H9 (cell line): Measurements from ENCODE around the gene GAL3ST2. TPM values are rescaled to one million over a fixed set of nuclear protein-coding genes. Genes with fewer than 3 reads are reported as not detected.

ENCODE experiments used
- DNase-seq: peaks from one replicate; pipeline ENCODE4 v3.0.0-alpha.2; 2017
- H2AFZ ChIP-seq: one replicate; pipeline ENCODE4 v1.6.1; 2013; ENCODE audit warnings: mild to moderate bottlenecking, low read length, control low read depth, moderate library complexity
- H2AK5ac ChIP-seq: 2 replicates; pipeline ENCODE4 v1.6.1; 2013; ENCODE audit warnings: low read length, control low read depth, mixed read lengths; ENCODE audit not compliant: insufficient read length
- H2BK120ac ChIP-seq: one replicate; pipeline ENCODE4 v1.6.1; 2013; ENCODE audit warnings: low read depth, mild to moderate bottlenecking, low read length, control low read depth, inconsistent platforms; ENCODE audit not compliant: poor library complexity, severe bottlenecking
- H2BK12ac ChIP-seq: 2 replicates; pipeline ENCODE4 v1.6.1; 2013; ENCODE audit warnings: low read length, control low read depth, mixed read lengths, low read depth; ENCODE audit not compliant: insufficient read length
- H2BK15ac ChIP-seq: 2 replicates; pipeline ENCODE4 v1.6.1; 2013; ENCODE audit warnings: low read depth, low read length, control low read depth
- H2BK20ac ChIP-seq: one replicate; pipeline ENCODE4 v1.6.1; 2013; ENCODE audit warnings: low read depth, mild to moderate bottlenecking, low read length, control low read depth, inconsistent platforms; ENCODE audit not compliant: poor library complexity, severe bottlenecking
- H2BK5ac ChIP-seq: 2 replicates; pipeline ENCODE4 v1.6.1; 2013; ENCODE audit warnings: low read length, control low read depth, mixed read lengths; ENCODE audit not compliant: insufficient read length
- H3K14ac ChIP-seq: 2 replicates; pipeline ENCODE4 v1.6.1; 2013; ENCODE audit warnings: low read length, control low read depth; ENCODE audit not compliant: insufficient read depth
- H3K18ac ChIP-seq: 2 replicates; pipeline ENCODE4 v1.6.1; 2013; ENCODE audit warnings: low read depth, mild to moderate bottlenecking, mixed read lengths, low read length, control low read depth; ENCODE audit not compliant: insufficient read length
- H3K23ac ChIP-seq: 2 replicates; pipeline ENCODE4 v1.6.1; 2013; ENCODE audit warnings: low read length, control low read depth, mixed read lengths, low read depth; ENCODE audit not compliant: insufficient read length
- H3K23me2 ChIP-seq: 2 replicates; pipeline ENCODE4 v1.6.1; 2013; ENCODE audit warnings: low read depth, mild to moderate bottlenecking, mixed read lengths, low read length, control low read depth; ENCODE audit not compliant: insufficient read length, poor library complexity, severe bottlenecking
- H3K27ac ChIP-seq: 2 replicates; pipeline ENCODE4 v1.5.1; 2013; ENCODE audit warnings: low read length, control low read depth, mixed read lengths, low read depth; ENCODE audit not compliant: insufficient read length
- H3K27me3 ChIP-seq: 2 replicates; pipeline ENCODE4 v1.6.1; 2013; ENCODE audit warnings: low read length, control low read depth, inconsistent platforms; ENCODE audit not compliant: insufficient read depth
- H3K4ac ChIP-seq: 2 replicates; pipeline ENCODE4 v1.6.1; 2013; ENCODE audit warnings: low read depth, mild to moderate bottlenecking, control low read depth, inconsistent platforms, low read length, moderate library complexity
- H3K4me1 ChIP-seq: 2 replicates; pipeline ENCODE4 v1.6.1; 2013; ENCODE audit warnings: low read length, control low read depth, inconsistent platforms; ENCODE audit not compliant: insufficient read depth
- H3K4me2 ChIP-seq: 2 replicates; pipeline ENCODE4 v1.6.1; 2013; ENCODE audit warnings: low read length, control low read depth, mixed read lengths; ENCODE audit not compliant: insufficient read length, insufficient read depth
- H3K56ac ChIP-seq: 2 replicates; pipeline ENCODE4 v1.6.1; 2013; ENCODE audit warnings: low read depth, mild to moderate bottlenecking, mixed read lengths, low read length, control low read depth; ENCODE audit not compliant: insufficient read length
- H3K79me1 ChIP-seq: 2 replicates; pipeline ENCODE4 v1.6.1; 2013; ENCODE audit warnings: low read depth, mild to moderate bottlenecking, moderate library complexity, low read length, control low read depth, inconsistent platforms; ENCODE audit not compliant: insufficient read depth, poor library complexity, severe bottlenecking
- H3K79me2 ChIP-seq: 2 replicates; pipeline ENCODE4 v1.6.1; 2013; ENCODE audit warnings: low read length, control low read depth, inconsistent platforms; ENCODE audit not compliant: insufficient read depth
- H3K9ac ChIP-seq: 2 replicates; pipeline ENCODE4 v1.6.1; 2013; ENCODE audit warnings: low read length, control low read depth, mixed read lengths; ENCODE audit not compliant: insufficient read length; ENCODE audit errors: extremely low read depth
- H3K9me3 ChIP-seq: one replicate; pipeline ENCODE4 v1.6.1; 2013; ENCODE audit warnings: low read depth, low read length, inconsistent platforms; ENCODE audit not compliant: control insufficient read depth
- H3T11ph ChIP-seq: one replicate; pipeline ENCODE4 v1.6.1; 2013; ENCODE audit warnings: mild to moderate bottlenecking, low read length, control low read depth, inconsistent platforms
- H4K20me1 ChIP-seq: one replicate; pipeline ENCODE4 v1.6.1; 2013; ENCODE audit not compliant: control insufficient read depth, insufficient read length, insufficient read depth
- H4K5ac ChIP-seq: 2 replicates; pipeline ENCODE4 v1.6.1; 2013; ENCODE audit warnings: low read depth, mild to moderate bottlenecking, mixed read lengths, low read length, control low read depth; ENCODE audit not compliant: insufficient read length
- H4K8ac ChIP-seq: replicated peaks from 2 replicates; pipeline ENCODE4 v1.6.1; 2013; ENCODE audit warnings: low read length, control low read depth, mixed read lengths, low read depth; ENCODE audit not compliant: insufficient read length
- H4K91ac ChIP-seq: 2 replicates; pipeline ENCODE4 v1.6.1; 2013; ENCODE audit warnings: low read depth, mild to moderate bottlenecking, moderate library complexity, mixed read lengths, low read length, control low read depth; ENCODE audit not compliant: insufficient read length
- H3K27ac Mint-ChIP-seq, 3 experiments: 2 replicates in 2 of 3; 3 replicates in 1 of 3; pipeline ENCODE4 v1.8.0; 2020 to 2021; ENCODE audit warnings: mixed read lengths in 3 of 3, mild to moderate bottlenecking in 1 of 3, moderate library complexity in 1 of 3
- H3K27me3 Mint-ChIP-seq: 2 replicates; pipeline ENCODE4 v1.8.0; 2021; ENCODE audit warnings: low read depth, mild to moderate bottlenecking, moderate library complexity, mixed read lengths
- H3K36me3 Mint-ChIP-seq, 3 experiments: 2 replicates in 2 of 3; 3 replicates in 1 of 3; pipeline ENCODE4 v1.8.0; 2020 to 2021; ENCODE audit warnings: low read depth in 3 of 3, mixed read lengths in 3 of 3; ENCODE audit not compliant: insufficient read depth in 1 of 3
- H3K4me1 Mint-ChIP-seq, 2 experiments: 2 replicates each; pipeline ENCODE4 v1.8.0; 2020; ENCODE audit warnings: mixed read lengths in 2 of 2
- H3K4me3 Mint-ChIP-seq, 2 experiments: 2 replicates in 1 of 2; 3 replicates in 1 of 2; pipeline ENCODE4 v1.8.0; 2020 to 2021; ENCODE audit warnings: mild to moderate bottlenecking in 2 of 2, mixed read lengths in 2 of 2, moderate library complexity in 1 of 2
- H3K9me3 Mint-ChIP-seq, 2 experiments: 2 replicates in 1 of 2; 3 replicates in 1 of 2; pipeline ENCODE4 v1.8.0; 2020; ENCODE audit warnings: mild to moderate bottlenecking in 2 of 2, mixed read lengths in 2 of 2, moderate library complexity in 1 of 2
- WGBS: extraction: QIAGEN DNeasy Blood & Tissue Kit; methylation state at CpG from one replicate; pipeline ENCODE4 v1.1.7; 2013; ENCODE audit warnings: missing lambda C conversion rate, low lambda C conversion rate, mixed read lengths; ENCODE audit not compliant: insufficient read length; ENCODE audit errors: extremely low coverage; 5-methylcytosine and 5-hydroxymethylcytosine counted together
- long read RNA-seq: library from polyadenylated mRNA; unstranded; transcript quantifications from one replicate; pipeline ENCODE4 v2.0.0, GENCODE V29; 2020
- total RNA-seq: library from RNA; stranded (reverse); gene quantifications from 2 replicates; pipeline ENCODE4 v1.2.1, GENCODE V29; 2021
- TF ChIP-seq, protein P1 (sequence below): fragments of 200-600 bp; sonication (generic); conservative IDR thresholded peaks from 3 replicates; pipeline ENCODE4 v1.8.0; 2021; ENCODE audit warnings: antibody characterized with exemption, mild to moderate bottlenecking

The GAL3ST2 gene
- 0.33 and 0.37 TPM in 2 replicates for total RNA-seq
- long read RNA-seq, result 0 reads

DNA sequence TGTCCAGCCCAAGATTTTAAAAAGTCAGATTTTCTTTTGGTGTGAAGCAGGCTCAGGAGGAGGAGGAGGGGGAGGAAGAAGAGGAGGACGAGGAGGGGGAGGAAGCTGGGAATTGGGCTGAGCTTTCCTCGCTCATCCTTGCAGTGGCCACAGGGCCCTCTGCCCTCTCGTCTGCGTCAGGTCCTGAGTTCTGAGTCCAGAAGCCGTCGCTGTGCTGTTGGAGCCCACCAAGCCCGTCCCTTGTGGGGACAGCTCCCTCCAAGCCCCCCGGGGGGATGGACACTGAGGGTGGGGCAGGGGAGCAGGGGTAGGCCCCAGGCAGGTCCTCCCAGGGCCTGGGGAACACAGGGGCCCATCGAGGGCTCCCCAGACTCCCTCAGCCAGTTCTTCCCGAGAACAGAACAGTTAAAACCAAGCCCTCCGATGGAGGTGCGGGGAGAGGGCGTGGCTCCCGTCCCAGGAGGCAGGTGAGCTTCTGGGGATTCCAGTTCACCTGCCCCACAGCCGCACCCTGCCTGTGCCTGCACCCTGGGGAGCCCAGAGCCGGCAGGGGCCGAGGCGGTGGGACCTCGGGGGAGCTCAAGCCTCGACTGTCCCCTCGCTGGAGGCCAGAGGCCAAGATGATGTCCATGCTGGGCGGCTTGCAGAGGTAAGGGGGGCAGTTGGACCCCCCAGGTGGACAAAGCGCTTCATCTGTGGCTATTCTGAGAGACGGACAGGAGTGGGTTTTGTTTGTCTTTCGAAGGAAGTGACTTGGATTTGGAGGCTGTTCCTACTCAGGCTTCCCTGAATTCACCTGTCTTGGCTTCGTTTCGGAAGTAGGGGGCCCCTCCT is at the start of gene GAL3ST2:
GAL3ST2 (plus strand) TSS at position 487 of the 834 bp plus-strand sequence; CDS start at position 621, 134 bp downstream.
- H3K18ac ChIP-seq, result no peak within 1 kb of the TSS
- no peak within 1 kb of the TSS for H3K9ac ChIP-seq
- DNase-seq, result no peak
- H2BK15ac ChIP-seq, result no peak within 1 kb of the TSS
- H3K4me1 Mint-ChIP-seq, result peaks cover 21 to 45% of the 10 kb centered on the region in 2 experiments
- no peak within 1 kb of the TSS for H2AFZ ChIP-seq
- no peak within 1 kb of the TSS for H3K56ac ChIP-seq
- H3K79me2 ChIP-seq, result no peaks in the 10 kb centered on the region
- no peak within 1 kb of the TSS for H2AK5ac ChIP-seq
- H4K8ac ChIP-seq, result no peak within 1 kb of the TSS
- H4K91ac ChIP-seq, result no peak within 1 kb of the TSS
- no peaks in the 10 kb centered on the region for H3K9me3 ChIP-seq
- peaks cover 2% of the 10 kb centered on the region; the same call in 1 of the 2 replicates for H3K27me3 Mint-ChIP-seq
- no peaks in the 10 kb centered on the region for H3K27me3 ChIP-seq
- TF ChIP-seq, protein P1, sequence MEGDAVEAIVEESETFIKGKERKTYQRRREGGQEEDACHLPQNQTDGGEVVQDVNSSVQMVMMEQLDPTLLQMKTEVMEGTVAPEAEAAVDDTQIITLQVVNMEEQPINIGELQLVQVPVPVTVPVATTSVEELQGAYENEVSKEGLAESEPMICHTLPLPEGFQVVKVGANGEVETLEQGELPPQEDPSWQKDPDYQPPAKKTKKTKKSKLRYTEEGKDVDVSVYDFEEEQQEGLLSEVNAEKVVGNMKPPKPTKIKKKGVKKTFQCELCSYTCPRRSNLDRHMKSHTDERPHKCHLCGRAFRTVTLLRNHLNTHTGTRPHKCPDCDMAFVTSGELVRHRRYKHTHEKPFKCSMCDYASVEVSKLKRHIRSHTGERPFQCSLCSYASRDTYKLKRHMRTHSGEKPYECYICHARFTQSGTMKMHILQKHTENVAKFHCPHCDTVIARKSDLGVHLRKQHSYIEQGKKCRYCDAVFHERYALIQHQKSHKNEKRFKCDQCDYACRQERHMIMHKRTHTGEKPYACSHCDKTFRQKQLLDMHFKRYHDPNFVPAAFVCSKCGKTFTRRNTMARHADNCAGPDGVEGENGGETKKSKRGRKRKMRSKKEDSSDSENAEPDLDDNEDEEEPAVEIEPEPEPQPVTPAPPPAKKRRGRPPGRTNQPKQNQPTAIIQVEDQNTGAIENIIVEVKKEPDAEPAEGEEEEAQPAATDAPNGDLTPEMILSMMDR, result no peak
- H3K14ac ChIP-seq, result no peak within 1 kb of the TSS; the same call in 1 of the 2 replicates
- H2BK20ac ChIP-seq, result no peak within 1 kb of the TSS
- H2BK5ac ChIP-seq, result no peak within 1 kb of the TSS
- peaks cover 3% of the 10 kb centered on the region for H3K23me2 ChIP-seq
- H3T11ph ChIP-seq, result no peak within 1 kb of the TSS
- no peak within 1 kb of the TSS for H2BK12ac ChIP-seq
- no peaks in the 10 kb centered on the region for H3K4me1 ChIP-seq
- no peak within 1 kb of the TSS for H3K4ac ChIP-seq
- WGBS, result no CpG with 5 or more reads among the region's 27 CpGs
- H4K5ac ChIP-seq, result no peak within 1 kb of the TSS
- H3K9me3 Mint-ChIP-seq, result peaks cover 28% of the 10 kb centered on the region in 2 experiments
- H3K4me3 Mint-ChIP-seq, result no peak within 1 kb of the TSS
- no peaks in the 10 kb centered on the region for H4K20me1 ChIP-seq
- H3K36me3 Mint-ChIP-seq, result peaks cover 4 to 15% (median 9%) of the 10 kb centered on the region in 3 experiments; a peak in 6 of 7 replicates
- peak within 1 kb of the TSS in 1 of 3 experiments; percentile 67; a peak in 1 of 7 replicates for H3K27ac Mint-ChIP-seq
- H3K4me2 ChIP-seq, result no peak within 1 kb of the TSS
- H2BK120ac ChIP-seq, result no peak within 1 kb of the TSS
- no peak within 1 kb of the TSS for H3K27ac ChIP-seq
- H3K79me1 ChIP-seq, result no peaks in the 10 kb centered on the region
- H3K23ac ChIP-seq, result no peak within 1 kb of the TSS
